H9 (cell line): ENCODE results near the gene CHN1. TPM values are rescaled to one million over a fixed set of nuclear protein-coding genes. Genes with fewer than 3 reads are reported as not detected.

Experiments used
- DNase-seq: peaks from one replicate; pipeline ENCODE4 v3.0.0-alpha.2; 2017
- H2AFZ ChIP-seq: one replicate; pipeline ENCODE4 v1.6.1; 2013; ENCODE audit warnings: mild to moderate bottlenecking, low read length, control low read depth, moderate library complexity
- H2AK5ac ChIP-seq: 2 replicates; pipeline ENCODE4 v1.6.1; 2013; ENCODE audit warnings: low read length, control low read depth, mixed read lengths; ENCODE audit not compliant: insufficient read length
- H2BK120ac ChIP-seq: one replicate; pipeline ENCODE4 v1.6.1; 2013; ENCODE audit warnings: low read depth, mild to moderate bottlenecking, low read length, control low read depth, inconsistent platforms; ENCODE audit not compliant: poor library complexity, severe bottlenecking
- H2BK12ac ChIP-seq: 2 replicates; pipeline ENCODE4 v1.6.1; 2013; ENCODE audit warnings: low read length, control low read depth, mixed read lengths, low read depth; ENCODE audit not compliant: insufficient read length
- H2BK15ac ChIP-seq: 2 replicates; pipeline ENCODE4 v1.6.1; 2013; ENCODE audit warnings: low read depth, low read length, control low read depth
- H2BK20ac ChIP-seq: one replicate; pipeline ENCODE4 v1.6.1; 2013; ENCODE audit warnings: low read depth, mild to moderate bottlenecking, low read length, control low read depth, inconsistent platforms; ENCODE audit not compliant: poor library complexity, severe bottlenecking
- H2BK5ac ChIP-seq: 2 replicates; pipeline ENCODE4 v1.6.1; 2013; ENCODE audit warnings: low read length, control low read depth, mixed read lengths; ENCODE audit not compliant: insufficient read length
- H3K14ac ChIP-seq: 2 replicates; pipeline ENCODE4 v1.6.1; 2013; ENCODE audit warnings: low read length, control low read depth; ENCODE audit not compliant: insufficient read depth
- H3K18ac ChIP-seq: 2 replicates; pipeline ENCODE4 v1.6.1; 2013; ENCODE audit warnings: low read depth, mild to moderate bottlenecking, mixed read lengths, low read length, control low read depth; ENCODE audit not compliant: insufficient read length
- H3K23ac ChIP-seq: 2 replicates; pipeline ENCODE4 v1.6.1; 2013; ENCODE audit warnings: low read length, control low read depth, mixed read lengths, low read depth; ENCODE audit not compliant: insufficient read length
- H3K23me2 ChIP-seq: 2 replicates; pipeline ENCODE4 v1.6.1; 2013; ENCODE audit warnings: low read depth, mild to moderate bottlenecking, mixed read lengths, low read length, control low read depth; ENCODE audit not compliant: insufficient read length, poor library complexity, severe bottlenecking
- H3K27ac ChIP-seq: 2 replicates; pipeline ENCODE4 v1.5.1; 2013; ENCODE audit warnings: low read length, control low read depth, mixed read lengths, low read depth; ENCODE audit not compliant: insufficient read length
- H3K27me3 ChIP-seq: 2 replicates; pipeline ENCODE4 v1.6.1; 2013; ENCODE audit warnings: low read length, control low read depth, inconsistent platforms; ENCODE audit not compliant: insufficient read depth
- H3K4ac ChIP-seq: 2 replicates; pipeline ENCODE4 v1.6.1; 2013; ENCODE audit warnings: low read depth, mild to moderate bottlenecking, control low read depth, inconsistent platforms, low read length, moderate library complexity
- H3K4me1 ChIP-seq: 2 replicates; pipeline ENCODE4 v1.6.1; 2013; ENCODE audit warnings: low read length, control low read depth, inconsistent platforms; ENCODE audit not compliant: insufficient read depth
- H3K4me2 ChIP-seq: 2 replicates; pipeline ENCODE4 v1.6.1; 2013; ENCODE audit warnings: low read length, control low read depth, mixed read lengths; ENCODE audit not compliant: insufficient read length, insufficient read depth
- H3K56ac ChIP-seq: 2 replicates; pipeline ENCODE4 v1.6.1; 2013; ENCODE audit warnings: low read depth, mild to moderate bottlenecking, mixed read lengths, low read length, control low read depth; ENCODE audit not compliant: insufficient read length
- H3K79me1 ChIP-seq: 2 replicates; pipeline ENCODE4 v1.6.1; 2013; ENCODE audit warnings: low read depth, mild to moderate bottlenecking, moderate library complexity, low read length, control low read depth, inconsistent platforms; ENCODE audit not compliant: insufficient read depth, poor library complexity, severe bottlenecking
- H3K79me2 ChIP-seq: 2 replicates; pipeline ENCODE4 v1.6.1; 2013; ENCODE audit warnings: low read length, control low read depth, inconsistent platforms; ENCODE audit not compliant: insufficient read depth
- H3K9ac ChIP-seq: 2 replicates; pipeline ENCODE4 v1.6.1; 2013; ENCODE audit warnings: low read length, control low read depth, mixed read lengths; ENCODE audit not compliant: insufficient read length; ENCODE audit errors: extremely low read depth
- H3K9me3 ChIP-seq: one replicate; pipeline ENCODE4 v1.6.1; 2013; ENCODE audit warnings: low read depth, low read length, inconsistent platforms; ENCODE audit not compliant: control insufficient read depth
- H3T11ph ChIP-seq: one replicate; pipeline ENCODE4 v1.6.1; 2013; ENCODE audit warnings: mild to moderate bottlenecking, low read length, control low read depth, inconsistent platforms
- H4K20me1 ChIP-seq: one replicate; pipeline ENCODE4 v1.6.1; 2013; ENCODE audit not compliant: control insufficient read depth, insufficient read length, insufficient read depth
- H4K5ac ChIP-seq: 2 replicates; pipeline ENCODE4 v1.6.1; 2013; ENCODE audit warnings: low read depth, mild to moderate bottlenecking, mixed read lengths, low read length, control low read depth; ENCODE audit not compliant: insufficient read length
- H4K8ac ChIP-seq: replicated peaks from 2 replicates; pipeline ENCODE4 v1.6.1; 2013; ENCODE audit warnings: low read length, control low read depth, mixed read lengths, low read depth; ENCODE audit not compliant: insufficient read length
- H4K91ac ChIP-seq: 2 replicates; pipeline ENCODE4 v1.6.1; 2013; ENCODE audit warnings: low read depth, mild to moderate bottlenecking, moderate library complexity, mixed read lengths, low read length, control low read depth; ENCODE audit not compliant: insufficient read length
- H3K27ac Mint-ChIP-seq, 3 experiments: 2 replicates in 2 of 3; 3 replicates in 1 of 3; pipeline ENCODE4 v1.8.0; 2020 to 2021; ENCODE audit warnings: mixed read lengths in 3 of 3, mild to moderate bottlenecking in 1 of 3, moderate library complexity in 1 of 3
- H3K27me3 Mint-ChIP-seq: 2 replicates; pipeline ENCODE4 v1.8.0; 2021; ENCODE audit warnings: low read depth, mild to moderate bottlenecking, moderate library complexity, mixed read lengths
- H3K36me3 Mint-ChIP-seq, 3 experiments: 2 replicates in 2 of 3; 3 replicates in 1 of 3; pipeline ENCODE4 v1.8.0; 2020 to 2021; ENCODE audit warnings: low read depth in 3 of 3, mixed read lengths in 3 of 3; ENCODE audit not compliant: insufficient read depth in 1 of 3
- H3K4me1 Mint-ChIP-seq, 2 experiments: 2 replicates each; pipeline ENCODE4 v1.8.0; 2020; ENCODE audit warnings: mixed read lengths in 2 of 2
- H3K4me3 Mint-ChIP-seq, 2 experiments: 2 replicates in 1 of 2; 3 replicates in 1 of 2; pipeline ENCODE4 v1.8.0; 2020 to 2021; ENCODE audit warnings: mild to moderate bottlenecking in 2 of 2, mixed read lengths in 2 of 2, moderate library complexity in 1 of 2
- H3K9me3 Mint-ChIP-seq, 2 experiments: 2 replicates in 1 of 2; 3 replicates in 1 of 2; pipeline ENCODE4 v1.8.0; 2020; ENCODE audit warnings: mild to moderate bottlenecking in 2 of 2, mixed read lengths in 2 of 2, moderate library complexity in 1 of 2
- WGBS: extraction: QIAGEN DNeasy Blood & Tissue Kit; methylation state at CpG from one replicate; pipeline ENCODE4 v1.1.7; 2013; ENCODE audit warnings: missing lambda C conversion rate, low lambda C conversion rate, mixed read lengths; ENCODE audit not compliant: insufficient read length; ENCODE audit errors: extremely low coverage; 5-methylcytosine and 5-hydroxymethylcytosine counted together
- total RNA-seq: library from RNA; stranded (reverse); gene quantifications from 2 replicates; pipeline ENCODE4 v1.2.1, GENCODE V29; 2021
- TF ChIP-seq, protein P1 (sequence below): fragments of 200-600 bp; sonication (generic); conservative IDR thresholded peaks from 3 replicates; pipeline ENCODE4 v1.8.0; 2021; ENCODE audit warnings: antibody characterized with exemption, mild to moderate bottlenecking

CHN1 gene
- total RNA-seq, 1 experiment from 2014 or later, result 33.9 TPM

DNA sequence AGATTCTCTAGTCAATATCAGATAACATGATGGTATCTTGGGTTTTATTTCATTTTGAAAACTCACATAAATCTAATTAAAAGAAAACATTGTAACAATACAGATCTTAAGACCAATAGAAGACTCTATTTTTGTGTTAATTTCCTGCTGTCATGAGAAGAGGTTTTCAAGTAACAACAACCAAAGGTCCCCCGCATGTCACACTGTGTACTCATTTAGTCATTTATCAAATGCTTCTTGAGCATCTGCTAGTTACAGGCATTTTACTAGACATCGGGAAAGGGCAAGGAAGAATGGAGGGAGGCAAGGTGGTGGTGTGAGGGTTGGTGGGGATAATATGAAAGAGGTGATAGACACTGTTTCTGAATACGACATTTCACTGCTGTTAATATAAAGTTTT is 163.2 kb downstream of the CHN1 start:
- H3T11ph ChIP-seq, result no peak overlapping the region

More for the DNA sequence above, 163.2 kb downstream of the CHN1 start:
- Histone ChIP-seq H3K4me1 (peaks cover 4% of the 10 kb centered on the region; the same call in 1 of the 2 replicates), H3K79me1 (no peaks in the 10 kb centered on the region), H2AK5ac (no peak overlapping the region), H3K9ac (no peak overlapping the region), H3K79me2 (no peaks in the 10 kb centered on the region), H2BK15ac (no peak overlapping the region), H3K9me3 (no peaks in the 10 kb centered on the region), H3K23ac (no peak overlapping the region), H3K14ac (no peak overlapping the region; the same call in 1 of the 2 replicates), H3K56ac (no peak overlapping the region), H2AFZ (no peak overlapping the region), H4K91ac (no peak overlapping the region), H2BK20ac (no peak overlapping the region), H3K4me2 (no peak overlapping the region), H3K27me3 (no peaks in the 10 kb centered on the region), H2BK5ac (no peak overlapping the region), H3K4ac (no peak overlapping the region), H4K5ac (no peak overlapping the region), H2BK120ac (no peak overlapping the region), H3K27ac (no peak overlapping the region), H4K8ac (no peak overlapping the region), H3K18ac (no peak overlapping the region), H4K20me1 (no peaks in the 10 kb centered on the region), H3K23me2 (no peaks in the 10 kb centered on the region), H2BK12ac (no peak overlapping the region)
- H3K27ac Mint-ChIP-seq, result peak overlapping the region in 2 of 3 experiments; percentile 69 to 79; a peak in 3 of 7 replicates
- peaks cover 0 to 3% (median 2%) of the 10 kb centered on the region in 3 experiments; a peak in 3 of 7 replicates for H3K36me3 Mint-ChIP-seq
- WGBS, result no CpG with 5 or more reads among the region's 3 CpGs
- TF ChIP-seq, protein P1, sequence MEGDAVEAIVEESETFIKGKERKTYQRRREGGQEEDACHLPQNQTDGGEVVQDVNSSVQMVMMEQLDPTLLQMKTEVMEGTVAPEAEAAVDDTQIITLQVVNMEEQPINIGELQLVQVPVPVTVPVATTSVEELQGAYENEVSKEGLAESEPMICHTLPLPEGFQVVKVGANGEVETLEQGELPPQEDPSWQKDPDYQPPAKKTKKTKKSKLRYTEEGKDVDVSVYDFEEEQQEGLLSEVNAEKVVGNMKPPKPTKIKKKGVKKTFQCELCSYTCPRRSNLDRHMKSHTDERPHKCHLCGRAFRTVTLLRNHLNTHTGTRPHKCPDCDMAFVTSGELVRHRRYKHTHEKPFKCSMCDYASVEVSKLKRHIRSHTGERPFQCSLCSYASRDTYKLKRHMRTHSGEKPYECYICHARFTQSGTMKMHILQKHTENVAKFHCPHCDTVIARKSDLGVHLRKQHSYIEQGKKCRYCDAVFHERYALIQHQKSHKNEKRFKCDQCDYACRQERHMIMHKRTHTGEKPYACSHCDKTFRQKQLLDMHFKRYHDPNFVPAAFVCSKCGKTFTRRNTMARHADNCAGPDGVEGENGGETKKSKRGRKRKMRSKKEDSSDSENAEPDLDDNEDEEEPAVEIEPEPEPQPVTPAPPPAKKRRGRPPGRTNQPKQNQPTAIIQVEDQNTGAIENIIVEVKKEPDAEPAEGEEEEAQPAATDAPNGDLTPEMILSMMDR, result no peak
- no peak for DNase-seq
- H3K4me1 Mint-ChIP-seq, result peaks cover 46 to 59% of the 10 kb centered on the region in 2 experiments
- no peak overlapping the region for H3K4me3 Mint-ChIP-seq
- no peaks in the 10 kb centered on the region for H3K9me3 Mint-ChIP-seq
- H3K27me3 Mint-ChIP-seq, result no peaks in the 10 kb centered on the region
